Left ventricle myocardium inferior (tissue), 1 donor: Measurements from ENCODE around the gene PLD2. TPM values are rescaled to one million over a fixed set of nuclear protein-coding genes. Genes with fewer than 3 reads are reported as not detected.
"Not testable (repeated sequence)": the region's sequence is repeated elsewhere in the genome, so short reads cannot be mapped to it uniquely, and the experiment has no call there.

Experiments used
- DNase-seq: peaks from one replicate; pipeline ENCODE4 v3.0.0-alpha.2; 2020
- H3K27ac ChIP-seq: fragments of 200-600 bp; replicated peaks from 2 replicates; pipeline ENCODE4 v1.8.0; 2021
- H3K27me3 ChIP-seq: fragments of 200-600 bp; 2 replicates; pipeline ENCODE4 v1.8.0; 2021; ENCODE audit warnings: low read depth
- H3K36me3 ChIP-seq: fragments of 200-600 bp; 2 replicates; pipeline ENCODE4 v1.8.0; 2021
- H3K4me1 ChIP-seq: fragments of 200-600 bp; 2 replicates; pipeline ENCODE4 v1.8.0; 2021
- H3K4me3 ChIP-seq: fragments of 200-600 bp; 2 replicates; pipeline ENCODE4 v1.8.0; 2021; ENCODE audit warnings: mild to moderate bottlenecking, moderate library complexity
- H3K9me3 ChIP-seq: fragments of 200-600 bp; replicated peaks from 2 replicates; pipeline ENCODE4 v1.8.0; 2021
- intact Hi-C: fragments of 100-400 bp; cut with micrococcal nuclease; formaldehyde crosslinking; loops from one replicate; pipeline ENCODE4 v1.11.0; 2022
- total RNA-seq: library from RNA; stranded (reverse); fragmentation: NEBNext Ultra II Directional; extraction: Animal tissue kit (Norgen Biotek cat#: 25700); gene quantifications from one replicate; pipeline ENCODE4 v1.2.1, GENCODE V29; 2021
- TF ChIP-seq, protein P1 (sequence below): fragments of 200-600 bp; IDR thresholded peaks from 2 replicates; pipeline ENCODE4 v1.8.0; 2021; ENCODE audit warnings: antibody characterized with exemption, mild to moderate bottlenecking, borderline replicate concordance
- donor health status: DM: no; HTN: yes; CAD: no; lungs with severe emphysema.

PLD2 gene
- total RNA-seq, 1 donor from 2014 or later: 11.2 TPM

DNA sequence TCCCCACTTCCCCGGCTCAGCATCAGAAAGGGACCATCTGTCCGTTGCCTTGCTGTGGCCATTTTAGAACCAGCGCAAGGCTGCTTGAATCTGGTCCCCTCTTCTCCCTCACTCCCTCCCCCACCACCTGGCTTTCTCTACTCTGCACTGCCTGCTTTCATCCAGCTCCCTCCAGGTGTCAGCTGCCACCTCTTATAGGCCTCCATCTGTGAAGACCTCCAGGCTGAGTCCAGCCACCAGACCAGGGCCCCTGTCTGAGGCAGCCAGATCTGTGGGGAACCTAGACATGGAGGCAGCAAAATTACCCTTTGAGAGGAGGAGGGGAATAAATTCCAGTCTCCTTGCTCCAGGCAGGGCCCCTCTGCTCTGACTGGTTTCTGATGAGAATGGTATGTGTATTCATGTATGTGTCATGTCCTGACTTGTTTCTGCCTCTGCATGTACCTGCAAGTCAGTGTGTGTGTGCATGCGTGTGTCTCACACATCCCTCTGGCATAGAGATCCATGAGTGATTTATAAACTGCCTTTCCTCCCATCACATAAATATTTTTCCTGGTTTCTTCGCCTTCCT lies 47.2 kb downstream of the PLD2 start:
- Histone ChIP-seq H3K4me1 (peaks cover 65% of the 10 kb centered on the region), H3K9me3 (no peaks in the 10 kb centered on the region), H3K27me3 (no peaks in the 10 kb centered on the region), H3K36me3 (peaks cover 11% of the 10 kb centered on the region), H3K4me3 (no peak overlapping the region), H3K27ac (no peak overlapping the region)
- DNase-seq: no peak
- TF ChIP-seq, protein P1, sequence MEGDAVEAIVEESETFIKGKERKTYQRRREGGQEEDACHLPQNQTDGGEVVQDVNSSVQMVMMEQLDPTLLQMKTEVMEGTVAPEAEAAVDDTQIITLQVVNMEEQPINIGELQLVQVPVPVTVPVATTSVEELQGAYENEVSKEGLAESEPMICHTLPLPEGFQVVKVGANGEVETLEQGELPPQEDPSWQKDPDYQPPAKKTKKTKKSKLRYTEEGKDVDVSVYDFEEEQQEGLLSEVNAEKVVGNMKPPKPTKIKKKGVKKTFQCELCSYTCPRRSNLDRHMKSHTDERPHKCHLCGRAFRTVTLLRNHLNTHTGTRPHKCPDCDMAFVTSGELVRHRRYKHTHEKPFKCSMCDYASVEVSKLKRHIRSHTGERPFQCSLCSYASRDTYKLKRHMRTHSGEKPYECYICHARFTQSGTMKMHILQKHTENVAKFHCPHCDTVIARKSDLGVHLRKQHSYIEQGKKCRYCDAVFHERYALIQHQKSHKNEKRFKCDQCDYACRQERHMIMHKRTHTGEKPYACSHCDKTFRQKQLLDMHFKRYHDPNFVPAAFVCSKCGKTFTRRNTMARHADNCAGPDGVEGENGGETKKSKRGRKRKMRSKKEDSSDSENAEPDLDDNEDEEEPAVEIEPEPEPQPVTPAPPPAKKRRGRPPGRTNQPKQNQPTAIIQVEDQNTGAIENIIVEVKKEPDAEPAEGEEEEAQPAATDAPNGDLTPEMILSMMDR: no peak
- intact Hi-C loops: no loop called here

- intact Hi-C loops: no loop called here
- Histone ChIP-seq H3K27ac (peak overlapping the region; percentile 89), H3K4me1 (peaks cover 66% of the 10 kb centered on the region), H3K4me3 (no peak overlapping the region), H3K9me3 (no peaks in the 10 kb centered on the region), H3K36me3 (peaks cover 11% of the 10 kb centered on the region), H3K27me3 (no peaks in the 10 kb centered on the region)
- DNase-seq: no peak
- TF ChIP-seq, protein P1: no peak
Observed at GRCh38 chr17:4856271-4856936, 49.5 kb downstream of the PLD2 start.

GRCh38 chr17:4856937-4857314 lies 50.0 kb downstream of the PLD2 start:
- intact Hi-C loops: no loop called here
- peak overlapping the region; percentile 89 for H3K27ac ChIP-seq
- H3K4me1 ChIP-seq: peaks cover 63% of the 10 kb centered on the region

DNA sequence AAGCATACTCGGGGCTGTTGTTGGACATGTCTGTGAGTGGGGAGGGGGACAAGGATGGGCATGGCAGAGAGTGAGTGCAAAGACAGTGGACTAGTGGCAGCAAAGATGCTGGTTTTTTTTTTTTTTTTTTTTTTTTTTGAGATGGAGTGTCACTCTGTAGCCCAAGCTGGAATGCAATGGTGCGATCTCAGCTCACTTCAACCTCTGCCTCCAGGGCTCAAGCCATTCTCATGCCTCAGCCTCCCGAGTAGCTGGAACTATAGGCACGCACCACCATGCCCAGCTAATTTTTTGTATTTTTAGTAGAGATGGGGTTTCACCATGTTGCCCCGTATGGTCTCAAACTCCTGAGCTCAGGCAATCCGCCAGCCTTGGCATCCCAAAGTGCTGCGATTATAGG lies 50.4 kb downstream of the PLD2 start:
- H3K4me1 ChIP-seq: peaks cover 58% of the 10 kb centered on the region
- H3K4me3 ChIP-seq, H3K27me3 ChIP-seq, DNase-seq, intact Hi-C loops, H3K9me3 ChIP-seq: not testable (repeated sequence)
- peak overlapping the region; percentile 89 for H3K27ac ChIP-seq
- peaks cover 11% of the 10 kb centered on the region for H3K36me3 ChIP-seq

More at GRCh38 chr17:4856937-4857314, 50.0 kb downstream of the PLD2 start:
- DNase-seq: no peak
- H3K27me3 ChIP-seq: no peaks in the 10 kb centered on the region
- H3K4me3 ChIP-seq: no peak overlapping the region
- H3K36me3 ChIP-seq: peaks cover 11% of the 10 kb centered on the region
- TF ChIP-seq, protein P1: no peak
- no peaks in the 10 kb centered on the region for H3K9me3 ChIP-seq

- H3K4me1 ChIP-seq: peaks cover 61% of the 10 kb centered on the region
- peak overlapping the region; percentile 40 for H3K4me3 ChIP-seq
- intact Hi-C loops: no loop called here
- no peaks in the 10 kb centered on the region for H3K9me3 ChIP-seq
- no peaks in the 10 kb centered on the region for H3K27me3 ChIP-seq
- TF ChIP-seq, protein P1: no peak
- peak overlapping the region; percentile 89 for H3K27ac ChIP-seq
- no peak for DNase-seq
- H3K36me3 ChIP-seq: peaks cover 11% of the 10 kb centered on the region
Observed at GRCh38 chr17:4858068-4858881, 51.3 kb downstream of the PLD2 start.
